WERI-Rb-1 (cell line): ENCODE measurements around the gene GAREM1.

Experiments
- DNase-seq: peaks from one replicate; pipeline ENCODE4 v3.0.0-alpha.2; 2020
- H3K27ac ChIP-seq: fragments of 250-450 bp; sonication (Bioruptor Pico); 2 replicates; pipeline ENCODE4 v1.5.1; 2020; ENCODE audit warnings: mild to moderate bottlenecking, moderate library complexity
- H3K27me3 ChIP-seq: fragments of 250-450 bp; sonication (Bioruptor Pico); 2 replicates; pipeline ENCODE4 v1.5.1; 2021; ENCODE audit warnings: mild to moderate bottlenecking, low read depth, moderate library complexity; ENCODE audit not compliant: insufficient read depth, severe bottlenecking
- H3K36me3 ChIP-seq: fragments of 250-450 bp; sonication (Bioruptor Pico); 2 replicates; pipeline ENCODE4 v1.5.1; 2020; ENCODE audit warnings: mild to moderate bottlenecking, moderate library complexity
- H3K4me3 ChIP-seq: 2 replicates; pipeline ENCODE4 v1.5.1; 2011; ENCODE audit warnings: low read depth, mild to moderate bottlenecking, control low read depth, low read length
- H3K9me3 ChIP-seq: fragments of 250-450 bp; sonication (Bioruptor Pico); 2 replicates; pipeline ENCODE4 v1.5.1; 2021; ENCODE audit warnings: mild to moderate bottlenecking, moderate library complexity; ENCODE audit not compliant: severe bottlenecking
- TF ChIP-seq, protein P1 (sequence below): IDR thresholded peaks from 2 replicates; pipeline ENCODE4 v1.5.1; 2011; ENCODE audit warnings: low read depth, mild to moderate bottlenecking, control low read depth, inconsistent platforms, low read length

The GAREM1 gene

DNA sequence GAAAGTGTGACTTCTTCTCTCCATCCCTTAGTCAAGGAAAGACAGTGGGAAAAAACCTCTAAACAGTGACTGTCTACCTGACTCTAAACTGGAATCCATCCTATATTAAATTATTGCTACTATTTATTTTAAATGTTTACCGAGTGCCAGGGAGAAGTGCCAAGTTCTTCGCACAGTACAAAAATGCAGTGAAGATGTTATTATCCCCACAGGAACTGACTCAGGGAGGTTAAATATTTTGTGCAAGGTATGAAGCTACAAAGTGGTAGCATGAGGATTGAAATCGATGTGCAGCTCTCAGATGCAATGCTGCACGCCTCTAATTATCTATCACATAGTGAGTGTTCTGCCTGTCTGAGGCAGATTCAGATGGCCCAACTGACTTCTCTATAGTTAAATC, 189.8 kb downstream of the GAREM1 start:
- no peaks in the 10 kb centered on the region for H3K36me3 ChIP-seq

DNA sequence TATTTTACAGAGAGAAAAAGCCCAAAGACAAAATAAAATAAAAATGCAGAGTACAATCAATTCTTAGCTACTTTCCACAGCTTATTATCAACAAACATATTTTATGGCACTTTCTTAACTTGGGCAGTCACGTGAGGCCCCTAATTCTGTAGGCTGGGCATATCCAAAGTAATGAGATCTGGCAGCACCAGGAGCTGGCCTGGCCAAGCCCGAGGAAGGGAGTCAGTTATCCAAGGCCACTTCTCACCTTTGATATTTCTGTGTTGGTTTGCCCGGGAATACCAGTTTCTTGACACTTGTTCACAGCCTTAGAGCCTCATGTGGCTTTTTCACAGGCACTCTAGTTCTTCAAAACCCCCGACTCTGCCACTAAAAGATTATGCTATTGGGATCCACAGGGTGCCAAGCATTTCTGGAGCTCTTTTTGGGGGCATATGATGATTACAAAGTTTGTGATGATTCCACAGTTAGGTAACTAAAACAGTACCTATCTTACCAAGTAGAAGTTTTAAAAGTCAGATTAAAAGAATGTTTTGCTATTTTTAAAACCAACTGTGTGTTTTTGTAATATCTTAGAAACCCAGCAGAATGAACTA, 190.4 kb downstream of the GAREM1 start:
- TF ChIP-seq, protein P1, sequence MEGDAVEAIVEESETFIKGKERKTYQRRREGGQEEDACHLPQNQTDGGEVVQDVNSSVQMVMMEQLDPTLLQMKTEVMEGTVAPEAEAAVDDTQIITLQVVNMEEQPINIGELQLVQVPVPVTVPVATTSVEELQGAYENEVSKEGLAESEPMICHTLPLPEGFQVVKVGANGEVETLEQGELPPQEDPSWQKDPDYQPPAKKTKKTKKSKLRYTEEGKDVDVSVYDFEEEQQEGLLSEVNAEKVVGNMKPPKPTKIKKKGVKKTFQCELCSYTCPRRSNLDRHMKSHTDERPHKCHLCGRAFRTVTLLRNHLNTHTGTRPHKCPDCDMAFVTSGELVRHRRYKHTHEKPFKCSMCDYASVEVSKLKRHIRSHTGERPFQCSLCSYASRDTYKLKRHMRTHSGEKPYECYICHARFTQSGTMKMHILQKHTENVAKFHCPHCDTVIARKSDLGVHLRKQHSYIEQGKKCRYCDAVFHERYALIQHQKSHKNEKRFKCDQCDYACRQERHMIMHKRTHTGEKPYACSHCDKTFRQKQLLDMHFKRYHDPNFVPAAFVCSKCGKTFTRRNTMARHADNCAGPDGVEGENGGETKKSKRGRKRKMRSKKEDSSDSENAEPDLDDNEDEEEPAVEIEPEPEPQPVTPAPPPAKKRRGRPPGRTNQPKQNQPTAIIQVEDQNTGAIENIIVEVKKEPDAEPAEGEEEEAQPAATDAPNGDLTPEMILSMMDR, result no peak
- no peak overlapping the region for H3K4me3 ChIP-seq
- no peak overlapping the region for H3K27ac ChIP-seq

More for the DNA sequence above, 189.8 kb downstream of the GAREM1 start:
- TF ChIP-seq, protein P1, result no peak
- DNase-seq, result no peak
- H3K27me3 ChIP-seq, result peaks cover 31% of the 10 kb centered on the region
- H3K9me3 ChIP-seq, result no peaks in the 10 kb centered on the region
- H3K4me3 ChIP-seq, result no peak overlapping the region
- no peak overlapping the region for H3K27ac ChIP-seq

DNA sequence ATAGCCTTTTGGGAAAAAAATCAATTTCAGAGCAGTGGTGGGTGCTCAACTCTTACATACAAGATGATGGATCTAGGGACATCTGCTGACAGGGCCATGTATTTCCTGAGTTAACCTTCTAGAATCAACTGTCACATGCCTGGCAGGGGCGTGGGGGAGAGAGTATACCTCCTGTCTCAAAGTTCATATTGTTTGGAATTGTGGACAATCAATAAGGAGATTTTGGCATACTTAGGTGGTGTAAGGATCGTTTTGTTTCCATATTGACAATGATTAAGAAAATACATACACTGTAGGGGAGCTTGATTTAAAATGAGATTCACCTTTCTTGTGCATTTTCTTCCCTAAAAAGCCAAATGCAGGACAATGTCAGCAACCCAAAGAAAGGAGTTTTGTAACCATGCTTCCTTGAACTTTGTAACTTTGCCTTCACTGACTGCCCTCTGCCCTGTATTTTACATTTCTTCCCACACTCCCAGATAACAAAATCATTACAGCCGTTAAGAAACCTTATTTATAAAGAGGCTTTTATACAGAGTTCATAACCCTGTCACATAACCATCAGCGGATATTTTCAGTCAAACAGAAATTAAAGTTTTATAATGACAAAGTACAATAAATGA, 192.4 kb downstream of the GAREM1 start:
- Histone ChIP-seq H3K9me3 (no peaks in the 10 kb centered on the region), H3K27ac (no peak overlapping the region)
- TF ChIP-seq, protein P1, result no peak

More for the DNA sequence above, 190.4 kb downstream of the GAREM1 start:
- Histone ChIP-seq H3K9me3 (no peaks in the 10 kb centered on the region), H3K36me3 (no peaks in the 10 kb centered on the region), H3K27me3 (peaks cover 38% of the 10 kb centered on the region)
- no peak for DNase-seq

DNA sequence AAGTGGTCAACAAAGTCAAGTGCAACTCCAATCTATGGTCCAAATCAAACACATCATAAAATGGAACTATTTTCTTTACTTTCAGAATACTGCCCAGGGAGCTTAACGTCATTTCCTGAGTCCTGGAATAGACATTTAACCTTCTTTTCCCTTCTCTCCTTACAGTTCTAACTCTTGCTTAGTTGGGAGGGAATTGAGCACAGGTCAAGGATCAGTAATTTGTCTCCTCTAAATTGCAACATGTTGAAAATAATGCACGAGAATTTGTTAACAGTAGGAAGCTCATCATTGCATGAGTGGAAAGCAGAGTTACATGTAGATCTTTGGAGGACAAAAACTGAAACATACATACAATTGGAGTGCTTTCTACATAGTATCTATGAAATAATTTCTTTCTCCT, 193.1 kb downstream of the GAREM1 start:
- H3K27ac ChIP-seq, result no peak overlapping the region
- H3K4me3 ChIP-seq, result no peak overlapping the region
- H3K27me3 ChIP-seq, result peaks cover 58% of the 10 kb centered on the region
- H3K9me3 ChIP-seq, result no peaks in the 10 kb centered on the region
- no peaks in the 10 kb centered on the region for H3K36me3 ChIP-seq
- TF ChIP-seq, protein P1, result no peak
- DNase-seq, result no peak

More for the DNA sequence above, 192.4 kb downstream of the GAREM1 start:
- Histone ChIP-seq H3K36me3 (no peaks in the 10 kb centered on the region), H3K4me3 (no peak overlapping the region), H3K27me3 (peaks cover 55% of the 10 kb centered on the region)
- DNase-seq, result no peak

DNA sequence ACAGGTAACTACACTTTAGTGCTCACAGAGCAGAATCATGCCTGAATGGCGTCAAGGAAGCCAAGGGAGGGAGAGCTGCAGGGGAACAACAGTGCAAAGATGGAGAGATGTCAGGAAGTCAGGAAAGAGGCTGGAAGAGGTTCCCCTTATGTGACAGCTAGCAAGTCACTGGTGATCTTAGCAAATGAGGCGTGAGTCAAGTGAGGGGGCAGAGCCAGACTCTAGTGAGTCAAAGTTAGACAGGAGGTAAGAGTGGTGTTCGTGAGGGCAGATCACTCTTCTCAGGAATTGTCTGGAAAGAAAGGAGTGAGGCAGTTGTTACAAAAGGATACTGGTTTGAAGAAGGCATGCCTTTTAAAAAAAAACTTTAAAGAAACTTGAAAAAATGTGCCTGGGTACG, 193.8 kb downstream of the GAREM1 start:
- Histone ChIP-seq H3K36me3 (no peaks in the 10 kb centered on the region), H3K27me3 (peaks cover 59% of the 10 kb centered on the region), H3K27ac (no peak overlapping the region), H3K4me3 (no peak overlapping the region), H3K9me3 (no peaks in the 10 kb centered on the region)
- TF ChIP-seq, protein P1, result no peak
- DNase-seq, result no peak

DNA sequence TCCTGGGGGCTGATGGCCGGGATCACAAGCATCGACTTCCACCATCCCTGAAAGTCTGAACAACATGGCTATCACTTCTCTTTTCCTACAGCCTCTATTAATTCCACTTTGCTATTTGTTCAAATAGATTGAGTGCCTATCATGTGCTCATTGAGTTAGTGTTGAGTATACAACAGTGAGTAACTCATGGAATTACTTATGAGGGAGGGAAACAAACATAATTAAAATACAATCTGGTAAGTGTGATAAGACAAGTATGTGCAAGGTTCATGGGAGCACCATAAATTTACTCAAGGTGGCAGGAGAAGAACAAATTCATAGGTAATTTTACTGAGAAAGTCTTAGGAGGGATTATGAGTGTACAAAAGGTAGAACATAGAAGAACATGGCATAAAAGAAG, 194.4 kb downstream of the GAREM1 start:
- H3K27ac ChIP-seq, result no peak overlapping the region
- no peak overlapping the region for H3K4me3 ChIP-seq
- no peaks in the 10 kb centered on the region for H3K9me3 ChIP-seq
- TF ChIP-seq, protein P1, result no peak
- no peak for DNase-seq
- peaks cover 62% of the 10 kb centered on the region for H3K27me3 ChIP-seq
- no peaks in the 10 kb centered on the region for H3K36me3 ChIP-seq
